OCI-LY3 (cell line): Measurements from ENCODE around the gene SYT8.

Experiments used
- H2AFZ ChIP-seq: fragments of 200-600, 300-600 bp; shearing (Covaris generic); 2 replicates; pipeline ENCODE4 v1.6.0; 2014; ENCODE audit warnings: antibody characterized with exemption, low read depth, low read length
- H3K27ac ChIP-seq: fragments of 200-600, 300-600 bp; sonication (generic); 2 replicates; pipeline ENCODE4 v1.5.1; 2014; ENCODE audit warnings: mild to moderate bottlenecking, low read length, moderate library complexity, mixed read lengths
- H3K27me3 ChIP-seq: fragments of 200-600, 300-600 bp; sonication (generic); 2 replicates; pipeline ENCODE4 v1.6.1; 2014; ENCODE audit warnings: low read depth, low read length, mixed read lengths
- H3K36me3 ChIP-seq: fragments of 200-600, 300-600 bp; sonication (generic); replicated peaks from 2 replicates; pipeline ENCODE3; 2014; ENCODE audit warnings: low read depth, low read length, mixed read lengths
- H3K4me1 ChIP-seq: fragments of 300-600, 200-600 bp; sonication (generic); 2 replicates; pipeline ENCODE4 v1.6.1; 2014; ENCODE audit warnings: low read length, mixed read lengths
- H3K4me2 ChIP-seq: fragments of 200-600, 300-600 bp; sonication (generic); 2 replicates; pipeline ENCODE4 v1.6.1; 2014; ENCODE audit warnings: low read length, mixed read lengths
- H3K4me3 ChIP-seq: fragments of 300-600, 200-600 bp; sonication (generic); 2 replicates; pipeline ENCODE4 v1.5.1; 2014; ENCODE audit warnings: antibody characterized with exemption, mild to moderate bottlenecking, low read length, moderate library complexity
- H3K79me2 ChIP-seq: fragments of 300-600, 200-600 bp; shearing (Covaris generic); 2 replicates; pipeline ENCODE4 v1.6.1; 2014; ENCODE audit warnings: mild to moderate bottlenecking, low read length, mixed read lengths
- H3K9ac ChIP-seq: fragments of 300-600, 200-600 bp; shearing (Covaris generic); 2 replicates; pipeline ENCODE4 v1.6.0; 2014; ENCODE audit warnings: mild to moderate bottlenecking, low read length, moderate library complexity
- H3K9me3 ChIP-seq: fragments of 200-600, 300-600 bp; shearing (Covaris generic); 2 replicates; pipeline ENCODE4 v1.6.1; 2014; ENCODE audit warnings: low read length, mixed read lengths; ENCODE audit not compliant: insufficient read depth
- H4K20me1 ChIP-seq: fragments of 200-600, 300-600 bp; sonication (generic); 2 replicates; pipeline ENCODE4 v1.6.1; 2016; ENCODE audit warnings: low read length, mixed read lengths; ENCODE audit not compliant: insufficient read depth
- EZH2phosphoT487 ChIP-seq: fragments of 200-600 bp; shearing (Covaris generic); IDR thresholded peaks from 2 replicates; pipeline ENCODE4 v1.6.1; 2018; ENCODE audit warnings: antibody characterized with exemption, mixed run types, low read depth
- TF ChIP-seq, protein P1 (sequence below): fragments of 200-600, 300-600 bp; sonication (generic); IDR thresholded peaks from 2 replicates; pipeline ENCODE4 v1.5.1; 2014; ENCODE audit warnings: antibody characterized with exemption, low read length, low read depth

SYT8 gene

GRCh38 chr11:1819074-1819473, 15.7 kb upstream of the SYT8 start:
- no peaks in the 10 kb centered on the region for H3K79me2 ChIP-seq

GRCh38 chr11:1820463-1821325, 14.1 kb upstream of the SYT8 start:
- H3K9ac ChIP-seq, result no peak overlapping the region
- no peaks in the 10 kb centered on the region for H3K9me3 ChIP-seq
- no peak overlapping the region for H3K4me2 ChIP-seq
- no peaks in the 10 kb centered on the region for H3K79me2 ChIP-seq
- H4K20me1 ChIP-seq, result no peaks in the 10 kb centered on the region
- no peaks in the 10 kb centered on the region for H3K4me1 ChIP-seq
- H2AFZ ChIP-seq, result no peak overlapping the region
- TF ChIP-seq EZH2phosphoT487, result no peak
- TF ChIP-seq, protein P1, sequence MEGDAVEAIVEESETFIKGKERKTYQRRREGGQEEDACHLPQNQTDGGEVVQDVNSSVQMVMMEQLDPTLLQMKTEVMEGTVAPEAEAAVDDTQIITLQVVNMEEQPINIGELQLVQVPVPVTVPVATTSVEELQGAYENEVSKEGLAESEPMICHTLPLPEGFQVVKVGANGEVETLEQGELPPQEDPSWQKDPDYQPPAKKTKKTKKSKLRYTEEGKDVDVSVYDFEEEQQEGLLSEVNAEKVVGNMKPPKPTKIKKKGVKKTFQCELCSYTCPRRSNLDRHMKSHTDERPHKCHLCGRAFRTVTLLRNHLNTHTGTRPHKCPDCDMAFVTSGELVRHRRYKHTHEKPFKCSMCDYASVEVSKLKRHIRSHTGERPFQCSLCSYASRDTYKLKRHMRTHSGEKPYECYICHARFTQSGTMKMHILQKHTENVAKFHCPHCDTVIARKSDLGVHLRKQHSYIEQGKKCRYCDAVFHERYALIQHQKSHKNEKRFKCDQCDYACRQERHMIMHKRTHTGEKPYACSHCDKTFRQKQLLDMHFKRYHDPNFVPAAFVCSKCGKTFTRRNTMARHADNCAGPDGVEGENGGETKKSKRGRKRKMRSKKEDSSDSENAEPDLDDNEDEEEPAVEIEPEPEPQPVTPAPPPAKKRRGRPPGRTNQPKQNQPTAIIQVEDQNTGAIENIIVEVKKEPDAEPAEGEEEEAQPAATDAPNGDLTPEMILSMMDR, result no peak
- H3K36me3 ChIP-seq, result no peaks in the 10 kb centered on the region
- H3K27ac ChIP-seq, result no peak overlapping the region
- peaks cover 18% of the 10 kb centered on the region for H3K27me3 ChIP-seq
- no peak overlapping the region for H3K4me3 ChIP-seq

More at GRCh38 chr11:1819074-1819473, 15.7 kb upstream of the SYT8 start:
- no peak overlapping the region for H2AFZ ChIP-seq
- no peaks in the 10 kb centered on the region for H4K20me1 ChIP-seq
- no peaks in the 10 kb centered on the region for H3K9me3 ChIP-seq
- no peak overlapping the region for H3K9ac ChIP-seq
- H3K4me3 ChIP-seq, result no peak overlapping the region
- TF ChIP-seq EZH2phosphoT487, result no peak
- TF ChIP-seq, protein P1, result no peak
- no peaks in the 10 kb centered on the region for H3K4me1 ChIP-seq
- H3K36me3 ChIP-seq, result no peaks in the 10 kb centered on the region
- H3K4me2 ChIP-seq, result no peak overlapping the region
- peaks cover 18% of the 10 kb centered on the region for H3K27me3 ChIP-seq
- H3K27ac ChIP-seq, result no peak overlapping the region

- Histone ChIP-seq H3K4me1 (no peaks in the 10 kb centered on the region), H3K36me3 (no peaks in the 10 kb centered on the region), H3K9ac (no peak overlapping the region), H3K79me2 (no peaks in the 10 kb centered on the region), H4K20me1 (no peaks in the 10 kb centered on the region), H3K4me3 (no peak overlapping the region), H3K27ac (no peak overlapping the region), H3K9me3 (no peaks in the 10 kb centered on the region), H2AFZ (no peak overlapping the region), H3K27me3 (peaks cover 18% of the 10 kb centered on the region), H3K4me2 (no peak overlapping the region)
- no peak for TF ChIP-seq EZH2phosphoT487
- TF ChIP-seq, protein P1, result no peak
Measured at GRCh38 chr11:1821562-1821961, 13.2 kb upstream of the SYT8 start.

DNA sequence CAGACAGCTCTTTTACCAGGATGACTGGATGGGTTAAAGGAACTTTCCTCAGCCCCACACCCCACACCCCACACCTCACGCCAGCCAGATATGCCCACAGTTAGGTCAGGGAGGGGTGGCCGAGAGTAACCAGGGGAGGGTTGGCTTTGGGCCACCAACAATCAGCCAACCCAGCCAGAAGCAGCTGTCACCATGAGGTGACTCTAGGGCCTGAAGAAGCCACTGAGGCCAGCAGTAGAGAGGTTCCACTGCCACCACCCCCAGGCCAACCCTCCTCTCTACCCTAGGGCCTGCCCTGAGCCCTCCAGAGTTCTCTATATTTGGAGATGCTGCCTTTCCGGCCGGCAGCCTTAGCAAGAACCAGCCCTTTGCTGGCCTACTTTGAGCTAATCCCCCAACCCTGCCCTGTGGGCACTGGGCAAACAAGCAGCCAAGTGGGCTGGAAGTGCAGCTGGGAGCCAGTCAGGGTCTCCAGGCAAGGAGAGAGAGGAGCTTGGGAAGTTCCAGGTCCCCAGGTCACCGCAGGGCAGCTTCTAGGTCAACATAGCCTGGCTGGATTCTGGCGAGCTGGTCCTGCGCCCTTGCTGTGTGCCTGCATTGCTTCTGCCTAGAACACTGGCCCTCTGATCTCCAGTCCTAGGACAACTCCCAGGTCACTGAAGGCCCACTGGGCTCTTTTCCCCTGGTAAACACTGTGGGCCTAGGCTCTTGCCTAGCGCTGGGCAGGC, 12.0 kb upstream of the SYT8 start:
- no peaks in the 10 kb centered on the region for H3K4me1 ChIP-seq
- H3K79me2 ChIP-seq, result no peaks in the 10 kb centered on the region
- H4K20me1 ChIP-seq, result no peaks in the 10 kb centered on the region
- no peaks in the 10 kb centered on the region for H3K9me3 ChIP-seq
- no peak overlapping the region for H3K4me3 ChIP-seq
- no peak overlapping the region for H3K27ac ChIP-seq
- H2AFZ ChIP-seq, result no peak overlapping the region
- peaks cover 13% of the 10 kb centered on the region for H3K27me3 ChIP-seq
- no peak overlapping the region for H3K4me2 ChIP-seq
- TF ChIP-seq, protein P1, result no peak
- TF ChIP-seq EZH2phosphoT487, result no peak
- H3K9ac ChIP-seq, result no peak overlapping the region
- H3K36me3 ChIP-seq, result no peaks in the 10 kb centered on the region
